Measurements from ENCODE around the gene GALNT9. TPM values are rescaled to one million over a fixed set of nuclear protein-coding genes. Genes with fewer than 3 reads are reported as not detected.

GALNT9 gene
- total RNA-seq, 1 donor from 2014 or later = not detected

GRCh38 chr12:132236930-132237771 lies 92.2 kb downstream of the GALNT9 start:
- Mint-ChIP-seq H3K9me3 (no peaks in the 10 kb centered on the region), H3K27ac (no peak overlapping the region), H3K36me3 (ENCODE audit: low read depth) (no peaks in the 10 kb centered on the region), H3K4me3 (ENCODE audit: low read depth) (no peak overlapping the region), H3K27me3 (ENCODE audit: low read depth) (no peaks in the 10 kb centered on the region), H3K4me1 (ENCODE audit: low read depth) (no peaks in the 10 kb centered on the region)
- no peak for DNase-seq (ENCODE audit: low spot score)
- intact Hi-C loops (cut with micrococcal nuclease) = no loop called here

DNA sequence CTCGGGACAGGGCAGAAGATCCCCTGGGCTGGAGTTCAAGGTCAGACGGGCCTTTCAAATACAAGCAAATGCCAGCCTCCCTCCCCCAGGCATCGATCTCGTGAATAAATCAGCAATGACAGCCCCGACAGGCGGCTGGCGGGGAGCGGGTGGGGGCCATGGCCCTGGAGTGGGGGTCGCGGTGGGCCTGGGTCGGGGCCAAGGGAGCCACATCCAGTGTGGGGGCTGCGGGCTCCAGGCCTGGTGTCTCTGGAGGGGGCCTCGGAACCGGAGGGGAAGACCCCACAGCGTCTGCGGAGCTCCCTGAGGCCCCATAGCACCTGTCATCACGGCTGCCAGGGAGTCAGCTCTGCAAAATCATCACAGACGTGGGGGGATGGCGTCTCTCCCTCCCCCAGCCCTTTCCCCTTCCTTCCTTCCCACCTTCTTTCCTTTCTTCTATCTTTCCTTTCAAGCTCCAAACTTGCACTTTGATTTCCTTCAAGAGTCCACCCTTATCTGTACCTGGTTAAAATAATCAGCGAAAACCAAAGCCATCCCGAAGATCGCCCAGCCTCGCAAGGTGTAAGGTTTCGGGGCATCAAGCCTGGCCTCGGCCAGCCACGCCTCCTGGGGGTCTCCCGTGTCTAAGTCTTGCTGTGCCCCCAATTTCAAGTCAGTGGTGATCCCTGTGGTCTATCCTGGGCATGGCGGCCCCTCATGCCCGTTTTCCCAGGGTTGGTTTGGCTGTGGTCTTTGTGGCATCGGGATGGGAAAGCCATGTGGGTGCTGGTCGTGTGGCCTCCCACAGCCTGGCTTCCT lies 93.1 kb downstream of the GALNT9 start:
- Mint-ChIP-seq H3K9me3 (no peaks in the 10 kb centered on the region), H3K4me3 (ENCODE audit: low read depth) (no peak overlapping the region), H3K4me1 (ENCODE audit: low read depth) (no peaks in the 10 kb centered on the region), H3K27ac (no peak overlapping the region), H3K27me3 (ENCODE audit: low read depth) (no peaks in the 10 kb centered on the region), H3K36me3 (ENCODE audit: low read depth) (no peaks in the 10 kb centered on the region)
- DNase-seq (ENCODE audit: low spot score) = no peak
- intact Hi-C loops (cut with micrococcal nuclease) = no loop called here

GRCh38 chr12:132235116-132235820 lies 94.1 kb downstream of the GALNT9 start:
- Mint-ChIP-seq H3K4me1 (ENCODE audit: low read depth) (no peaks in the 10 kb centered on the region), H3K4me3 (ENCODE audit: low read depth) (no peak overlapping the region), H3K9me3 (no peaks in the 10 kb centered on the region), H3K27me3 (ENCODE audit: low read depth) (no peaks in the 10 kb centered on the region), H3K27ac (no peak overlapping the region), H3K36me3 (ENCODE audit: low read depth) (no peaks in the 10 kb centered on the region)
- intact Hi-C loops (cut with micrococcal nuclease) = no loop called here
- DNase-seq (ENCODE audit: low spot score) = no peak

- Mint-ChIP-seq H3K9me3 (no peaks in the 10 kb centered on the region), H3K4me3 (ENCODE audit: low read depth) (no peak overlapping the region), H3K36me3 (ENCODE audit: low read depth) (no peaks in the 10 kb centered on the region), H3K27ac (no peak overlapping the region), H3K27me3 (ENCODE audit: low read depth) (no peaks in the 10 kb centered on the region), H3K4me1 (ENCODE audit: low read depth) (no peaks in the 10 kb centered on the region)
- intact Hi-C loops (cut with micrococcal nuclease) = no loop called here
- no peak for DNase-seq (ENCODE audit: low spot score)
These were observed 99.0 kb downstream of the GALNT9 start for GRCh38 chr12:132230381-132230780.

DNA sequence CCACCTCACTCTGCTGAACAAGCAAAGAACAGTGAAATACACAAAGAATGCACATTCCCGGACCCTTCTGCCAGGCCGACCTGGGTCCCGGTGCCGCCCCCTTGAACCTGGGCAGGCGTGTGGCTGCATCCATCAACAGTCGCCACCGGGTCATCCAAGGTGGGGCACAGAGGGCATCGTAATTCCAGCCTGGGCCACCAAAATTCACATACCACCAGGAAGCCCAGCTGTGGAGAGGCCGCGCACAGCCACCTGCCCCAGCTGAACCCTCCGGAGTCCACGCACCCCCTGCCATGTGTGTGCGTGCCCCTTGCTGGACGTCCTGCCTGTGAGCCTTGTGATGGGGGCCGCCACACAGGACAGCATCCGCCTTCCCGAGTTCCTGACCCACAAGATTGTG lies 99.5 kb downstream of the GALNT9 start:
- DNase-seq (ENCODE audit: low spot score) = no peak
- Mint-ChIP-seq H3K36me3 (ENCODE audit: low read depth) (no peaks in the 10 kb centered on the region), H3K27me3 (ENCODE audit: low read depth) (no peaks in the 10 kb centered on the region), H3K9me3 (no peaks in the 10 kb centered on the region), H3K27ac (no peak overlapping the region), H3K4me1 (ENCODE audit: low read depth) (no peaks in the 10 kb centered on the region), H3K4me3 (ENCODE audit: low read depth) (no peak overlapping the region)
- intact Hi-C loops (cut with micrococcal nuclease) = no loop called here

- no peak overlapping the region for H3K4me3 Mint-ChIP-seq (ENCODE audit: low read depth)
- H3K36me3 Mint-ChIP-seq (ENCODE audit: low read depth) = no peaks in the 10 kb centered on the region
- H3K27me3 Mint-ChIP-seq (ENCODE audit: low read depth) = no peaks in the 10 kb centered on the region
- H3K9me3 Mint-ChIP-seq = no peaks in the 10 kb centered on the region
- H3K4me1 Mint-ChIP-seq (ENCODE audit: low read depth) = no peaks in the 10 kb centered on the region
- no peak for DNase-seq (ENCODE audit: low spot score)
- H3K27ac Mint-ChIP-seq = no peak overlapping the region
- intact Hi-C loops (cut with micrococcal nuclease) = no loop called here
These were observed 100.1 kb downstream of the GALNT9 start for GRCh38 chr12:132229193-132229760.

GRCh38 chr12:132228476-132229192 lies 100.8 kb downstream of the GALNT9 start:
- Mint-ChIP-seq H3K27ac (no peak overlapping the region), H3K36me3 (ENCODE audit: low read depth) (no peaks in the 10 kb centered on the region), H3K9me3 (no peaks in the 10 kb centered on the region), H3K4me1 (ENCODE audit: low read depth) (no peaks in the 10 kb centered on the region), H3K27me3 (ENCODE audit: low read depth) (no peaks in the 10 kb centered on the region), H3K4me3 (ENCODE audit: low read depth) (no peak overlapping the region)
- intact Hi-C loops (cut with micrococcal nuclease) = no loop called here
- DNase-seq (ENCODE audit: low spot score) = no peak

- no peak for DNase-seq (ENCODE audit: low spot score)
- H3K9me3 Mint-ChIP-seq = no peaks in the 10 kb centered on the region
- no peak overlapping the region for H3K4me3 Mint-ChIP-seq (ENCODE audit: low read depth)
- H3K27ac Mint-ChIP-seq = no peak overlapping the region
- intact Hi-C loops (cut with micrococcal nuclease) = no loop called here
- H3K27me3 Mint-ChIP-seq (ENCODE audit: low read depth) = no peaks in the 10 kb centered on the region
- no peaks in the 10 kb centered on the region for H3K4me1 Mint-ChIP-seq (ENCODE audit: low read depth)
- no peaks in the 10 kb centered on the region for H3K36me3 Mint-ChIP-seq (ENCODE audit: low read depth)
These were observed 101.5 kb downstream of the GALNT9 start for GRCh38 chr12:132227782-132228475.

GRCh38 chr12:132227118-132227517 lies 102.3 kb downstream of the GALNT9 start:
- peaks cover 5% of the 10 kb centered on the region for H3K4me1 Mint-ChIP-seq (ENCODE audit: low read depth)
- intact Hi-C loops (cut with micrococcal nuclease) = no loop called here
- no peak overlapping the region for H3K4me3 Mint-ChIP-seq (ENCODE audit: low read depth)
- no peak overlapping the region for H3K27ac Mint-ChIP-seq
- no peaks in the 10 kb centered on the region for H3K36me3 Mint-ChIP-seq (ENCODE audit: low read depth)
- no peak for DNase-seq (ENCODE audit: low spot score)
- no peaks in the 10 kb centered on the region for H3K27me3 Mint-ChIP-seq (ENCODE audit: low read depth)
- H3K9me3 Mint-ChIP-seq = no peaks in the 10 kb centered on the region

GRCh38 chr12:132226604-132227003 lies 102.8 kb downstream of the GALNT9 start:
- no peak for DNase-seq (ENCODE audit: low spot score)
- Mint-ChIP-seq H3K27ac (no peak overlapping the region), H3K4me3 (ENCODE audit: low read depth) (no peak overlapping the region), H3K9me3 (no peaks in the 10 kb centered on the region), H3K36me3 (ENCODE audit: low read depth) (no peaks in the 10 kb centered on the region), H3K4me1 (ENCODE audit: low read depth) (peaks cover 5% of the 10 kb centered on the region), H3K27me3 (ENCODE audit: low read depth) (no peaks in the 10 kb centered on the region)
- intact Hi-C loops (cut with micrococcal nuclease) = no loop called here

DNA sequence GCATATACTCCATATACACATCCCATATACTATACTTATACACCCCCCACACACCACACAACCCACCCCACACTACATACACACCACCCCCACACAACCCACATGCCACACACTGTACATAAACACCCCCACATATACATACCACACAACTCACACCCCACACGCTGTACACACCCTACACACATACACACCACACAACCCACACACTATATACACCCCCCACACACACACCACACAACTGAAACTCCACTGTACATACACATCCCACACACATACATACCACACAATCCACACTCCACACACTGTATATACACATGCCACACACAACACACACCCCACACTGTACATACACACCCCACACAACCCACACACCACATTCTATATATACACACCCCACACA lies 104.2 kb downstream of the GALNT9 start:
- Mint-ChIP-seq H3K27me3 (ENCODE audit: low read depth) (no peaks in the 10 kb centered on the region), H3K4me1 (ENCODE audit: low read depth) (peaks cover 5% of the 10 kb centered on the region), H3K36me3 (ENCODE audit: low read depth) (no peaks in the 10 kb centered on the region), H3K4me3 (ENCODE audit: low read depth) (no peak overlapping the region), H3K27ac (no peak overlapping the region), H3K9me3 (no peaks in the 10 kb centered on the region)
- intact Hi-C loops (cut with micrococcal nuclease) = no loop called here
- DNase-seq (ENCODE audit: low spot score) = no peak

GRCh38 chr12:132224484-132224883 lies 104.9 kb downstream of the GALNT9 start:
- Mint-ChIP-seq H3K9me3 (no peaks in the 10 kb centered on the region), H3K27me3 (ENCODE audit: low read depth) (no peaks in the 10 kb centered on the region), H3K27ac (no peak overlapping the region), H3K4me1 (ENCODE audit: low read depth) (peaks cover 5% of the 10 kb centered on the region), H3K4me3 (ENCODE audit: low read depth) (no peak overlapping the region), H3K36me3 (ENCODE audit: low read depth) (no peaks in the 10 kb centered on the region)
- DNase-seq (ENCODE audit: low spot score) = no peak
- intact Hi-C loops (cut with micrococcal nuclease) = no loop called here
